LNCAP (cell line): ENCODE results near the gene HPS1.

Experiments used
- TF ChIP-seq, protein P1 (sequence below): fragments of 450-650 bp; IDR thresholded peaks from 2 replicates; pipeline ENCODE4 v1.5.1; 2017; ENCODE audit warnings: mild to moderate bottlenecking

The HPS1 gene

DNA sequence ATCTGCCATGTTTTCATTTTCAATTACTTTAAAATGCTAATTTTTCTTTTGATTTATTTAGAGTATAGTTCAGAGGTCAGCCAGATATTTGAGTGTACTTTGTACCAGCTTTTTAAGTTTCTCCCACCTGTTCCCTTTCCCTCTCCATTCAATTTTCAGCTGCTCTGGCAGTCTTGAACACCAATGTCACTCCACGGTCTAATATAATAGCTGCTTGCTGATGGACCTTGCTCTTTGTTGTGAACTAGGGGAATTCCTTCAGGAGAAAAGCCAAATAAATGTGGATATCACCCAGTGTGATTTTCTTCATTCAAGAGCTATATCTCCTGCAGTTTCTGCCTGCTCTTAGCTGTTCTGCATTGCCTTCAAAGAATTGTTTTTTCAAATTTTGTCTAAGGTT, 3.9 kb upstream of the HPS1 start:
- TF ChIP-seq, protein P1, sequence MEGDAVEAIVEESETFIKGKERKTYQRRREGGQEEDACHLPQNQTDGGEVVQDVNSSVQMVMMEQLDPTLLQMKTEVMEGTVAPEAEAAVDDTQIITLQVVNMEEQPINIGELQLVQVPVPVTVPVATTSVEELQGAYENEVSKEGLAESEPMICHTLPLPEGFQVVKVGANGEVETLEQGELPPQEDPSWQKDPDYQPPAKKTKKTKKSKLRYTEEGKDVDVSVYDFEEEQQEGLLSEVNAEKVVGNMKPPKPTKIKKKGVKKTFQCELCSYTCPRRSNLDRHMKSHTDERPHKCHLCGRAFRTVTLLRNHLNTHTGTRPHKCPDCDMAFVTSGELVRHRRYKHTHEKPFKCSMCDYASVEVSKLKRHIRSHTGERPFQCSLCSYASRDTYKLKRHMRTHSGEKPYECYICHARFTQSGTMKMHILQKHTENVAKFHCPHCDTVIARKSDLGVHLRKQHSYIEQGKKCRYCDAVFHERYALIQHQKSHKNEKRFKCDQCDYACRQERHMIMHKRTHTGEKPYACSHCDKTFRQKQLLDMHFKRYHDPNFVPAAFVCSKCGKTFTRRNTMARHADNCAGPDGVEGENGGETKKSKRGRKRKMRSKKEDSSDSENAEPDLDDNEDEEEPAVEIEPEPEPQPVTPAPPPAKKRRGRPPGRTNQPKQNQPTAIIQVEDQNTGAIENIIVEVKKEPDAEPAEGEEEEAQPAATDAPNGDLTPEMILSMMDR: no peak

DNA sequence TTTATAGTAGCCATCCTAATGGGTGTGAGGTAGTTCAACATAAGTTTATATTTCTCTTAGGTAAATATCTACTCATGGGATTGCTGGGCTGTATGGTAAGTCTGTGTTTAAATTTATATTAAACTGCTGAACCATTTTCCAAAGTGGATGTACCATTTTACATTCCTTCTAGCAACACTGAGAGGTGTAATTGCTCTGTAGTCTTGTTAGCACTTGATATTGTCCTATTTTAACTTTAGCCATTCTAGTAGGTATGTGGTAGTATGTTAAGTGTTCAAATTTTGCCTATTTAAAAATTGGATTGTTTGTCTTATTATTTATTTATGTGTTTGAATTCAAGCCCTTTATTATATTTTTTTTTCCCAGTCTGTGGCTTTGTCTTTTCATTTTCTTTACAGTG, 2.6 kb upstream of the HPS1 start:
- TF ChIP-seq, protein P1: no peak

DNA sequence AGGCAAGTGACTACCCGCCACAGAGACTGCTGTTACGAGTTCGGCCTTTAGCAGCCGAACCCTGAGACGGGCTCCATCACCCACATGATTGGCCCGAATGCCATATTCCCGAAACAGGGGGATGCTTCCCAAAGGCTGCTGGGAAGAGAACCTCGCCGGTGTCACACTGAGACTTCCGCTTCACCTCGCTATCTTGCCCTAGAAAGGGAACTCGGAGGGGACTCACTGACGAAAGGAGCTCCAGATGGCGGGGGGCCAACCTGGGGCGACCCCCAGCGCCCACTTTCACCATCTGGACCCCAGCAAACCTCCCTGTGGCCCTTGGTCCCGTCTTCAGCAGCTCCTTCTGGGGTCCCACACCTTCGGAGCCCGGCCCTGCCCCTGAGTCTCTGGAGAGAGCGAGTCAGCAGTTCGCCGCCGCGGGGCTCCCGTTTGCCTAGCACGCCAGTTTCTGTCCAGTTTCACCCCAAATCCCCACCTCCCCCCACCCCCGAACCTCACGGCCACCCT, 529 bp downstream of the HPS1 start:
- TF ChIP-seq, protein P1: no peak

DNA sequence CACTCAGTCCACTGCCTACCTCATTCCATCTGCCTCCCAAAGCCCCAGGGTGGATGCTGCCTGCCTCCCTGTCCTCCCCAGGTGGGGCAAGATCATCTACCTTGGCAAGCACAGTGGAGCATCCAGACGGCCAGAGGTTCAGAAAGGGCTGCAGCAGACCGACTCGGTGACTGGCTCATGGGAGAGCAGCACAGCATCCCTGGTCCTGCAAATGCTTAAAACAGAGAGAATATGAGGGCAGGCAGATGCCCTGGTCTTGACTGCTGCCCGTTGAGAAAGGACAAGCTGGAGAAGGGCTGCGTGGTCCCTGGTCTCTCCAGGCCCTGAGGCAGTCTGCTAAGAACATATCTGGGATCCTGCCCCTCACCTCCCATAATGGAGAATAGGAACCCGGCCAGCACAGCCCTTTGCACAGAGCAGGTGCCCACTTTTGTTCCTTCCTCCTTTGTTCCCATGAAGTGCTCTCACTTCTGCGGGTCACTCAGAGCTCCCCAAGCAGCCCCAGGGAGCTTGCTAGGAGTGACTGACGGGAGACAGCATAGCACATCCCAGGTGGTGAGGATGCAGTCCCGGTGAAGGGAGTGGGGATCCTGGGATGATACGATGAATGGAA, 1.4 kb downstream of the HPS1 start:
- TF ChIP-seq, protein P1: no peak

DNA sequence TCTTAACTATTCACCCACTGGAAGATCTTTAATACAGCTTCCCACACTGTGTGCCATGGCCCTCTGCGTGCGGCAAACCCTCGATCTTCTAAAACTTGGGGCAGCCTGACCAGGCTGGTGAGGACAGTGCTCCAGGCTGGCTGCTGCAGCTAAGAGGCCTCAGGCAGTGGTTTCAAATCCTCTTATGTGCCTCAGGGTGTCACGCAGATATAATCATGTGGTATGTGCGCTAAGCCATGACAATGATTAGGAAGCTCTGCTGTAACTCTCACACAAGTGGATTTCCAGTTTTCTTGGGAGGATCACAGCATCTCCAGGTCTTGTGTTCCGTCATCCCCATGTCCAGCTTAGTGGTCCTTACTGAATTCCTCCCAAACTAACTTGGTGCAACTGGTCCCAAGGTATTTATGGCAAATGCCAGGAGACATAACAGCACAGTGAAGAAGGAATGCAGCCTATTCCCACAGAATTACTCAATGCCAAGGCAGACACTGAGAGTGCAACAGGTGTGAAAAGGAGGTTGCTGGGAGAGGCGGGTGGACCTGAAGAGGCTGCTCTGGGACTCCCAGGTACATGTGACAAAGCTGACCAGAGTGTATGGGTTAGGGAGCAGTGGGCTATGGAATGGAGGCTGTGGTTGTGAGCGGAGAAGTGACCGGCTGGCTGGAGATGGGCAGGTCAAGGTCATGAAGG, 2.3 kb downstream of the HPS1 start:
- TF ChIP-seq, protein P1: no peak

DNA sequence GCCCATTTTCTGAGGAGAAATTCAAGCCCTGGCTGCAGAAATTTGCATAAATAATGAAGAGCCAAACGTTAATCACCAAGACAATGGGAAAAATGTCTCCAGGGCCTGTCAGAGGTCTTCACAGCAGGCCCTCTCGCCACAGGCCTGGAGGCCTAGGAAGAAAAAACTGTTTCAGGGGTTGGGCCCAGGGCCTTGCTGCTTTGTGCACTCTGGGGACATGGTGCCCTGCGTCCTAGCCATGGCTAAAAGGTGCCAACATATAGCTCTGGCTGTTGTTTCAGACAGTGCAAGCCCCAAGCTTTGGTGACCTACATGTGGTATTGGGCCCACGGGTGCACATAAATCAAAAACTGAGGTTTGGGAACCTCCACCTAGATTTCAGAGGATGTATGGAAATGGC, 8.0 kb downstream of the HPS1 start:
- TF ChIP-seq, protein P1: no peak

DNA sequence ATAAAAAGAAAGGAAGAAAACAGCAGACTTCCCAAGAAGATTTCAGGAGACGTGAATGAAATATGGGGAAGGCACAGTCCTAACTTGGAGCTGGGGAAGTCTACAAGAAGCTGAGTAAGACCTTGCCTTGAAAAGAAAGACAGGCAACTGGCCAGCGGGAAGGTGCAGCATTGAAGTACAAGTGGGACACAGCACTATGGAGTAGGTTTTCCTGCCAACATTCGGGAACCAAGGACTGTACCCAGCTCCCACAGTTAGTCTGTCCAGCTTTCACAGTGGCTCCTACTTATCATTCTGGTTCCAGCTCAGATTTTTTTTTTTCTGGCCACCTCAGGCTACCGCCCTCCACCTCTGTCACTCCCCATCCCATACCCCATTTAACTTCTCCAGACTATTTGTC, 10.0 kb downstream of the HPS1 start:
- TF ChIP-seq, protein P1: no peak
